Measurements from ENCODE around the gene HDAC9.

GRCh38 chr7:18806177-18806576, 310.6 kb downstream of the HDAC9 start:
- TF ChIP-seq, protein P1, sequence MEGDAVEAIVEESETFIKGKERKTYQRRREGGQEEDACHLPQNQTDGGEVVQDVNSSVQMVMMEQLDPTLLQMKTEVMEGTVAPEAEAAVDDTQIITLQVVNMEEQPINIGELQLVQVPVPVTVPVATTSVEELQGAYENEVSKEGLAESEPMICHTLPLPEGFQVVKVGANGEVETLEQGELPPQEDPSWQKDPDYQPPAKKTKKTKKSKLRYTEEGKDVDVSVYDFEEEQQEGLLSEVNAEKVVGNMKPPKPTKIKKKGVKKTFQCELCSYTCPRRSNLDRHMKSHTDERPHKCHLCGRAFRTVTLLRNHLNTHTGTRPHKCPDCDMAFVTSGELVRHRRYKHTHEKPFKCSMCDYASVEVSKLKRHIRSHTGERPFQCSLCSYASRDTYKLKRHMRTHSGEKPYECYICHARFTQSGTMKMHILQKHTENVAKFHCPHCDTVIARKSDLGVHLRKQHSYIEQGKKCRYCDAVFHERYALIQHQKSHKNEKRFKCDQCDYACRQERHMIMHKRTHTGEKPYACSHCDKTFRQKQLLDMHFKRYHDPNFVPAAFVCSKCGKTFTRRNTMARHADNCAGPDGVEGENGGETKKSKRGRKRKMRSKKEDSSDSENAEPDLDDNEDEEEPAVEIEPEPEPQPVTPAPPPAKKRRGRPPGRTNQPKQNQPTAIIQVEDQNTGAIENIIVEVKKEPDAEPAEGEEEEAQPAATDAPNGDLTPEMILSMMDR (IDR thresholded peaks at IDR 0.05; ENCODE audit: insufficient read depth, low read length, poor library complexity, severe bottlenecking) = no peak
- no peak for TF ChIP-seq EZH2phosphoT487 (conservative IDR thresholded peaks at IDR 0.05; ENCODE audit: low read length)
